CD4-positive, alpha-beta T cell (primary cell): Measurements from ENCODE around the gene TAF9B. TPM values are rescaled to one million over a fixed set of nuclear protein-coding genes. Genes with fewer than 3 reads are reported as not detected.

ENCODE experiments used
- ATAC-seq: fragments of 200-7000 bp; cut with Tn5 transposase; one replicate; pipeline ENCODE4 v1.10.0; 2022; ENCODE audit warnings: mild to moderate bottlenecking; ENCODE audit not compliant: poor library complexity
- CTCF ChIA-PET: fragments of 350-600 bp; sonication (Branson Sonifier 250); formaldehyde crosslinking; loops from one replicate; lab custom pipeline; 2021; ENCODE audit warnings: antibody characterized with exemption, inconsistent platforms; lab: Charles Lee
- POLR2A ChIA-PET: fragments of 350-600 bp; sonication (Branson Sonifier 250); formaldehyde crosslinking; loops from one replicate; lab custom pipeline; 2021; ENCODE audit warnings: antibody characterized with exemption, inconsistent platforms; lab: Charles Lee
- DNase-seq, 14 experiments: peaks; one replicate each; pipeline ENCODE4 v3.0.0-alpha.2; 2013 to 2020; ENCODE audit warnings: mixed read lengths in 2 of 14
- H3K27ac ChIP-seq, 2 donors: one replicate each; pipeline versions ENCODE4 v1.5.1 to v1.7.0; 2013; ENCODE audit warnings: low read length in 2 of 2, low read depth in 1 of 2, mild to moderate bottlenecking in 1 of 2
- H3K27me3 ChIP-seq, 2 experiments: 1 replicate in 1 of 2; 2 replicates in 1 of 2; pipeline versions ENCODE4 v1.6.1 to v1.7.0; 2013; ENCODE audit warnings: low read length in 2 of 2, control low read depth in 1 of 2, mild to moderate bottlenecking in 1 of 2, moderate library complexity in 1 of 2; ENCODE audit not compliant: insufficient read depth in 2 of 2, control insufficient read depth in 1 of 2
- H3K36me3 ChIP-seq: one replicate; pipeline ENCODE4 v1.6.1; 2013; ENCODE audit warnings: low read length, control low read depth; ENCODE audit not compliant: insufficient read depth
- H3K4me1 ChIP-seq: one replicate; pipeline ENCODE4 v1.6.1; 2013; ENCODE audit warnings: low read length, control low read depth; ENCODE audit not compliant: insufficient read depth
- H3K4me3 ChIP-seq: one replicate; pipeline ENCODE4 v1.5.1; 2013; ENCODE audit warnings: mild to moderate bottlenecking, low read length, moderate library complexity
- H3K9me3 ChIP-seq, 2 experiments: 1 replicate in 1 of 2; 2 replicates in 1 of 2; pipeline versions ENCODE4 v1.6.1 to v1.7.0; 2013; ENCODE audit warnings: low read length in 2 of 2, mild to moderate bottlenecking in 2 of 2, control low read depth in 1 of 2, moderate library complexity in 1 of 2; ENCODE audit not compliant: control insufficient read depth in 1 of 2, insufficient read depth in 1 of 2
- H3K27ac Mint-ChIP-seq: one replicate; pipeline ENCODE4 v1.8.0; 2020; ENCODE audit warnings: mixed read lengths
- H3K27me3 Mint-ChIP-seq: one replicate; pipeline ENCODE4 v1.8.0; 2021; ENCODE audit warnings: mixed read lengths
- H3K36me3 Mint-ChIP-seq: one replicate; pipeline ENCODE4 v1.8.0; 2021; ENCODE audit warnings: low read depth, mixed read lengths
- H3K4me1 Mint-ChIP-seq: one replicate; pipeline ENCODE4 v1.8.0; 2021; ENCODE audit warnings: low read depth, mixed read lengths
- H3K4me3 Mint-ChIP-seq: one replicate; pipeline ENCODE4 v1.8.0; 2020; ENCODE audit warnings: mild to moderate bottlenecking, mixed read lengths
- H3K9me3 Mint-ChIP-seq: one replicate; pipeline ENCODE4 v1.8.0; 2020; ENCODE audit warnings: mixed read lengths
- intact Hi-C, 2 experiments: fragments of 100-400 bp; cut with DNase I in 1 of 2; cut with micrococcal nuclease in 1 of 2; formaldehyde crosslinking; loops; one replicate each; pipeline versions ENCODE4 v1.15.1 to v1.9.0; 2023 to 2025; cut with DNase I, micrococcal nuclease
- total RNA-seq, 174 experiments: library from RNA in 2 of 174; stranded (reverse) in 2 of 174; gene quantifications; one replicate each; pipeline ENCODE4 v1.2.3 and lab custom pipeline; 2021 to 2026
- TF ChIP-seq, protein P1 (sequence below): fragments of 200-600 bp; IDR thresholded peaks from one replicate; pipeline ENCODE4 v1.8.0; 2022; ENCODE audit warnings: antibody characterized with exemption, mild to moderate bottlenecking

The TAF9B gene
- total RNA-seq, 2 experiments from 2014 or later, result 9.6 to 10.3 TPM

DNA sequence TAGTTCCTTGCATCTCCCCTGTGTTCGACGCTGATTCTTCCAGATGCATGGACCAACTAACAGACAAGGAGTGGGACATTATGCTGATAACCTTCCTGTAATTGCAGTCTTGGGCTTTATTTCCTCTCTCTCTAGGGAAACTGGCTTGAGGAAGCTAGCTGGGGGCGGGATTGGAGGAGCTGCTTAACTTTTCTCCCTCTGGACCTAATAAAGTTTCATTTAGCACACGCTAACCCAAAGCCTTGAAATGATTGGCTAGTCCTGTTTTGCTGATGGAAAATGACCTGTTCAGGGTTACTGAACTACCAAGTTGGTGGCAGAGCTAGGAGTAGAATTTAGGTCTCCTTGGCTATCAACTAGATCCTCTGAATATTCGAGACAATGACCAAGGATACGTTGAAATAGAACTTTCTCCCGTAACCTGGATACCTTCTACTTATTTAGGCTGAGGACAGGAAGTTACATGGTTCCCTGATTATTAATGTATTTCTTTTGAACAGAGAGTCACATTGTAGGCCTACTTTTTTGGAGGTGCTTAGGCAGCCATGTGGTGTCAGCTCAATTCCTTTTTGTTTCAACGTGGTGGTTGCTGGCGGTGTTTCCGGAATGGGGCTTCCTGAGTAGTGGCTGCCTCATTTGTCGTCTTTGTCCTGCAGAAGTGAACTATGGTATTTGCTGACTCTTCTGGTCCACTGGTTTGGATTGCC, 33.4 kb downstream of the TAF9B start:
- ChIA-PET CTCF (no interaction called here), POLR2A (interaction anchor here (1.3 to 4.3 kb wide), 5 partner anchors 19 to 211 kb away, joined by 3 to 21 read pairs (median 6); partner anchors contain the start of genes COX7B, MAGT1 and TAF9B)
- H3K36me3 Mint-ChIP-seq, result peaks cover 48% of the 10 kb centered on the region
- no peaks in the 10 kb centered on the region for H3K9me3 Mint-ChIP-seq
- H3K4me1 ChIP-seq, result peaks cover 40% of the 10 kb centered on the region
- ATAC-seq (no peak), DNase-seq (peak in 6 of 14 experiments; percentile 9 to 67 (median 50))
- H3K36me3 ChIP-seq, result peaks cover 18% of the 10 kb centered on the region
- TF ChIP-seq, protein P1, sequence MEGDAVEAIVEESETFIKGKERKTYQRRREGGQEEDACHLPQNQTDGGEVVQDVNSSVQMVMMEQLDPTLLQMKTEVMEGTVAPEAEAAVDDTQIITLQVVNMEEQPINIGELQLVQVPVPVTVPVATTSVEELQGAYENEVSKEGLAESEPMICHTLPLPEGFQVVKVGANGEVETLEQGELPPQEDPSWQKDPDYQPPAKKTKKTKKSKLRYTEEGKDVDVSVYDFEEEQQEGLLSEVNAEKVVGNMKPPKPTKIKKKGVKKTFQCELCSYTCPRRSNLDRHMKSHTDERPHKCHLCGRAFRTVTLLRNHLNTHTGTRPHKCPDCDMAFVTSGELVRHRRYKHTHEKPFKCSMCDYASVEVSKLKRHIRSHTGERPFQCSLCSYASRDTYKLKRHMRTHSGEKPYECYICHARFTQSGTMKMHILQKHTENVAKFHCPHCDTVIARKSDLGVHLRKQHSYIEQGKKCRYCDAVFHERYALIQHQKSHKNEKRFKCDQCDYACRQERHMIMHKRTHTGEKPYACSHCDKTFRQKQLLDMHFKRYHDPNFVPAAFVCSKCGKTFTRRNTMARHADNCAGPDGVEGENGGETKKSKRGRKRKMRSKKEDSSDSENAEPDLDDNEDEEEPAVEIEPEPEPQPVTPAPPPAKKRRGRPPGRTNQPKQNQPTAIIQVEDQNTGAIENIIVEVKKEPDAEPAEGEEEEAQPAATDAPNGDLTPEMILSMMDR, result no peak
- no peaks in the 10 kb centered on the region for H3K27me3 Mint-ChIP-seq
- H3K27ac Mint-ChIP-seq, result peak overlapping the region; percentile 99
- no peaks in the 10 kb centered on the region for H3K27me3 ChIP-seq
- H3K27ac ChIP-seq, result peak overlapping the region; percentile 76 to 89
- no peaks in the 10 kb centered on the region for H3K9me3 ChIP-seq
- H3K4me3 ChIP-seq, result peak overlapping the region; percentile 98
- intact Hi-C loops, result loop anchor here (5.0 to 10.0 kb wide), 5 partner anchors 34 to 409 kb away; partner anchors contain the start of gene ATRX (in 1 of the 2)
- H3K4me3 Mint-ChIP-seq, result peak overlapping the region; percentile 98
- H3K4me1 Mint-ChIP-seq, result peaks cover 71% of the 10 kb centered on the region

DNA sequence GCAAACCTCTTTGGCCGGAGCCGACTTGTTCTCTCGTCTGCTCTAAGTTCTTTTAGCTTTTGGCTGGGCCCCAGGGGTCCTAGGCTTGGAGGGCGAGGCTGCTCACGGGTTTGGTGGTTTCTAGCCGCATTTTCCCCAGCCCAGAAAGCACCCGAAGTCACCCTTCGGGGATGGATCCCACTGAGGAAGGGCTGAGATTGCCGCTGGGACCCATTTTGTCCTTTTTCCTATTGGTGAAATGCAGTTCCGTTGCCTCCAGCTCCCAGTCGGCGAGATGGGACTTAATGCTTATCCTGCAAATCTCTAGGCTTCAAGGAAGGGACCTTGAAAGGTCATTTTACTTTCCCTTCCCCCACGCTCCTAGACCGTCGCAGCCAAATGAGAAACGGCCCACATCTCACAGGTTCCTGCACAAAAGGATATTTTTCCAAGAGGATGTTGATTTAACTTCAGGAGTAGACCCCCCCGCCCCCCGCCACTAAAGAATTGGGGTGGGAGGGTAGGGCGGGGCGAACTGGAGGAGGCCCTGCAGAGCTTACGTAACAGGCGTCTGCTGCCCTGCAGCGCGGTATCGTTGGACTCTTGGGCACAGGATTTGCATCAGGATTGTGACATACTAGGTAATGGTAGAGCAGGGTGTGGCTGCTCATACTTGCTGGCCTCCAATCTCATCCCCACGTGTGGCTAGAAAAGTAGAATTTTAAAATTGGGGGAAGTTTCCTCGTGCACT, 34.8 kb downstream of the TAF9B start:
- no peaks in the 10 kb centered on the region for H3K9me3 Mint-ChIP-seq
- no peaks in the 10 kb centered on the region for H3K27me3 ChIP-seq
- H3K36me3 Mint-ChIP-seq, result peaks cover 45% of the 10 kb centered on the region
- H3K4me1 ChIP-seq, result peaks cover 35% of the 10 kb centered on the region
- TF ChIP-seq, protein P1, result no peak
- H3K9me3 ChIP-seq, result no peaks in the 10 kb centered on the region
- peak overlapping the region; percentile 99 for H3K27ac Mint-ChIP-seq
- peak in 9 of 14 experiments; percentile 2 to 63 (median 23) for DNase-seq
- intact Hi-C loops, result loop anchor here (5.0 to 10.0 kb wide), 6 partner anchors 32 to 410 kb away; partner anchors contain the start of genes ATRX (in 1 of the 2), COX7B (in 1 of the 2) and MAGT1 (in 1 of the 2)
- no peaks in the 10 kb centered on the region for H3K27me3 Mint-ChIP-seq
- peak overlapping the region; percentile 98 for H3K4me3 Mint-ChIP-seq
- CTCF ChIA-PET, result interaction anchor here (1.2 kb wide), 1 partner anchor 205 kb away, joined by 3 read pairs; the partner anchor contains the start of gene COX7B
- no peak for ATAC-seq
- H3K4me1 Mint-ChIP-seq, result peaks cover 68% of the 10 kb centered on the region
- H3K36me3 ChIP-seq, result peaks cover 6% of the 10 kb centered on the region
- H3K4me3 ChIP-seq, result peak overlapping the region; percentile 98
- peak overlapping the region; percentile 89 to 97 for H3K27ac ChIP-seq
- POLR2A ChIA-PET, result interaction anchor here (0.6 to 4.3 kb wide), 8 partner anchors 9 to 209 kb away, joined by 3 to 21 read pairs (median 4); partner anchors contain the start of genes ATP7A, COX7B, MAGT1 and TAF9B
